Fibroblast of villous mesenchyme (primary cell): ENCODE results near the gene CRACDL. TPM values are rescaled to one million over a fixed set of nuclear protein-coding genes. Genes with fewer than 3 reads are reported as not detected.
A peak's percentile ranks its signal among the peaks of the same experiment; 100 is the strongest.

Experiments
- DNase-seq: peaks from one replicate; pipeline ENCODE4 v3.0.0-alpha.2; 2010; ENCODE audit warnings: low read depth
- H3K4me3 ChIP-seq: 2 replicates; pipeline ENCODE4 v1.5.1; 2011; ENCODE audit warnings: low read depth, mild to moderate bottlenecking, low read length
- total RNA-seq: library from RNA; depleted of rRNA; stranded (reverse); fragments of >200 nt; gene quantifications from 2 replicates; pipeline ENCODE4 v1.2.3, GENCODE V29; 2012
- TF ChIP-seq, protein P1 (sequence below): IDR thresholded peaks from 2 replicates; pipeline ENCODE4 v1.5.1; 2012; ENCODE audit warnings: low read depth, mild to moderate bottlenecking, low read length; ENCODE audit not compliant: insufficient read depth

Gene CRACDL
- total RNA-seq, 1 donor = not detected

DNA sequence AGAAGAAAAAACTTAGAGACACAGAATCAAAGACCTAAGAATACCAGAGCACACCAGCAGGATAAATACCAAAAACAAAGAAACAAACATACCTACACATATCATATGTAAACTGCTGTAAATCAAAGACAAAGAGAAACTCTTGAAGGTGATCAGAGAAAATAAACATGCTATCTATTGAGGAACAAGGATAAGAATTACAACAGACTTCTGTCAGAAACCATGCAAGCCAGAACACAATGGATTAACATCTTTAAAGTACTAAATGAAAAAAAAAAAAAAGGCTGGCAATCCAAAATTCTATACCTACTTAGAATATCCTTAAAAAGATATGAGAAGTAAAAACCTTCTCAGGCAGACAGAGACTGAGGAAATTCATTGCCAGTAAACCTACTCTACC, 153.5 kb downstream of the CRACDL start:
- TF ChIP-seq, protein P1, sequence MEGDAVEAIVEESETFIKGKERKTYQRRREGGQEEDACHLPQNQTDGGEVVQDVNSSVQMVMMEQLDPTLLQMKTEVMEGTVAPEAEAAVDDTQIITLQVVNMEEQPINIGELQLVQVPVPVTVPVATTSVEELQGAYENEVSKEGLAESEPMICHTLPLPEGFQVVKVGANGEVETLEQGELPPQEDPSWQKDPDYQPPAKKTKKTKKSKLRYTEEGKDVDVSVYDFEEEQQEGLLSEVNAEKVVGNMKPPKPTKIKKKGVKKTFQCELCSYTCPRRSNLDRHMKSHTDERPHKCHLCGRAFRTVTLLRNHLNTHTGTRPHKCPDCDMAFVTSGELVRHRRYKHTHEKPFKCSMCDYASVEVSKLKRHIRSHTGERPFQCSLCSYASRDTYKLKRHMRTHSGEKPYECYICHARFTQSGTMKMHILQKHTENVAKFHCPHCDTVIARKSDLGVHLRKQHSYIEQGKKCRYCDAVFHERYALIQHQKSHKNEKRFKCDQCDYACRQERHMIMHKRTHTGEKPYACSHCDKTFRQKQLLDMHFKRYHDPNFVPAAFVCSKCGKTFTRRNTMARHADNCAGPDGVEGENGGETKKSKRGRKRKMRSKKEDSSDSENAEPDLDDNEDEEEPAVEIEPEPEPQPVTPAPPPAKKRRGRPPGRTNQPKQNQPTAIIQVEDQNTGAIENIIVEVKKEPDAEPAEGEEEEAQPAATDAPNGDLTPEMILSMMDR = no peak
- DNase-seq = no peak
- no peak overlapping the region for H3K4me3 ChIP-seq

DNA sequence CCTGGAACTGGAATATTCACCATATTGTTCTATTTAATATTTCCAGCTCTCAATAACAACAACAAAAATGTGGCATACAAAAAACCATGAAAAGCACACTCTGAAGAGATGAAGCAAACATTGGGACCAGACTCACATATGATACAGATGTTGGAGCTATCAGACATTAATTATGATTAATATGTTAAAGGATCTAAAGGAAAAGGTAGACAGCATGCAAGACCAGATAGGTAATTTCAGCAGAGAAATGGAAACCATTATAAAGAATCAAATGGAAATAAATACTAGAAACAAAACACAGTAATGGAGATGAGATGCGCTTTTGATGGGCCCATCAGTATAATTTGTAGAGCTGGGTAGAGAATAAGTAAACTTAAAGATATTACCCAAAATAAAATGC, 154.2 kb downstream of the CRACDL start:
- no peak overlapping the region for H3K4me3 ChIP-seq
- TF ChIP-seq, protein P1 = no peak
- DNase-seq = no peak

- DNase-seq = peak; percentile 4
- TF ChIP-seq, protein P1 = no peak
- no peak overlapping the region for H3K4me3 ChIP-seq
These were observed 157.1 kb downstream of the CRACDL start for GRCh38 chr2:98778741-98779483.

DNA sequence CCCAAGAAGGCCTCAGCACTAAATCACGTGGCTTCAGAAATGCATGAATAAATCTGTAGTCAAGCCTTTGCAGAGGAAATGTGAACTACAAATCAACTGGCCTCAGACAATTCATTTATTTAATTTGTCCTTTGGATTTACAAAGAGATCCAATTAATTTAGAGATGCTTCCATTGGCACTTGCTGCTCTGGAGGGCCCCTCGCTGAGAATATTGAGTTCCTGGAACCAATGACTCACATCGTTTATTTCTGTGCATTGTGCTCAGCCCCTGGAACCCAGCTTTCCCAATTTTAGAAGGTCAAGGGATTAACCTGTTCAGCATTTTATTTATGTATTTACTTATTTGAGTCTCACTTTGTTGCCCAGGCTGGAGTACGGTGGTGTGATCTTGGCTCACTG, 157.9 kb downstream of the CRACDL start:
- TF ChIP-seq, protein P1 = no peak
- DNase-seq = no peak

DNA sequence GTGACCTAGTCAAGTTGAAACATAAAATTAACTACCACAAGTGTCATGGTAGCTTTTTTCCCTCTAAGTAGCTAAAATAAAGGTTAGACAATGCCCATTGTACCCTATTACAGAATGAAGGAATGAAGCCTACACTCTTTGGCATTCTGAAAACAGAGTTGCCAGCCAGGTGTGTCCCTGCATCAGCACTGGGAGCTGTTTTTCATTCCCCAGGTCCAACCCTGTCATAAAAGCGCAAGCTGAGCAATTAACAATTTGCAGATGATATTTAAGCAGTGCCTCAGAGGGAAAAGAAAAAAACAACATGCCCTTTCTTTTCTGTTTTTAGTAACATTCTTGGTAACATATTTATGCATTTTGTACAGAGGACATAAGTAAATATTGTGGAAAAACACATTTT, 158.3 kb downstream of the CRACDL start:
- no peak overlapping the region for H3K4me3 ChIP-seq
- TF ChIP-seq, protein P1 = no peak

More for the DNA sequence above, 157.9 kb downstream of the CRACDL start:
- no peak overlapping the region for H3K4me3 ChIP-seq

DNA sequence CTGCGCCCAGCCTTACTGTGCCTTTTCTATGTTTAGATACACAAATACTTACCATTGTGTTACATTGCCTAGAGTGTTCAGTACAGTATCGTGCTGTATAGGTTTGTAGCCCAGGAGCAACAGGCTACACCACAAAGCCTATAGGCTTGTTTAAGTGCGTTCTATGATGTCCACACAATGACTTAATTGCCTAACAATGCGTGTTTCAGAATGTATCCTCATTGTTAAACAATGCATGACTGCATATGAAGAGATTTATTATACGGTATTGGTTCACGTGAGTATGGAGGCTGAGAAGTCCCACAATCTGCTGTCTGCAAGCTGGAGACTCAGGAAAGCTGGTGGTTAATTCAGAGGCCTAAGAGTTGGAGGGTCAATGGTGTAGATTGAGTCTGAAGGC, 158.9 kb downstream of the CRACDL start:
- no peak for DNase-seq
- no peak overlapping the region for H3K4me3 ChIP-seq
- TF ChIP-seq, protein P1 = no peak

More for the DNA sequence above, 158.3 kb downstream of the CRACDL start:
- no peak for DNase-seq

DNA sequence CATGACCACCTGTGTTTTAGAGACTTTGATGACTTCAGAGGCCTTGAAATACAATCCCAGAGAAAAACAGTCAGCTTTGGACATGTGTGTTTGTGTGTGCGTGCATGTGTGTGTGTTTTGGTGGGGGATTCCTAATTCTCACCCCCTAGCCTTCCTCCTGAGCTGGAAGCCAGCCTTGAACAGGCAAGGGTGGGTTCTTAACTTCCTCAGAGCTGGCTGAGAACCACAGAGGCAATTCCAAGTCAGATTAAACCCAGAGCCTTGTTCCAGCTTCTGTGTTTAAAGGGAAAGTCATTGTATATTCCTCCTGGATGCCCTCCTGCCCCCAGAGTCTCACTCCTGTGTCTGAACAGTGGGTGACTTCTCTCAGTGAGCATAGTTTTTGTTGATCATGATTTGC, 159.9 kb downstream of the CRACDL start:
- TF ChIP-seq, protein P1 = no peak
- no peak overlapping the region for H3K4me3 ChIP-seq
- DNase-seq = no peak
